Type B pancreatic cell (in vitro differentiated cells): Measurements from ENCODE around the gene RNASE3. TPM values are rescaled to one million over a fixed set of nuclear protein-coding genes. Genes with fewer than 3 reads are reported as not detected.
A peak's percentile ranks its signal among the peaks of the same experiment; 100 is the strongest.
"Not testable (repeated sequence)": the region's sequence is repeated elsewhere in the genome, so short reads cannot be mapped to it uniquely, and the experiment has no call there.

Experiments
- DNase-seq: peaks from one replicate; pipeline ENCODE4 v3.0.0; 2021; ENCODE audit warnings: mixed read lengths; ENCODE audit not compliant: unreplicated experiment; ENCODE audit errors: extremely low spot score
- H3K27ac Mint-ChIP-seq: 2 replicates; pipeline ENCODE4 v1.8.0; 2021; ENCODE audit warnings: mild to moderate bottlenecking, mixed read lengths
- H3K27me3 Mint-ChIP-seq: 2 replicates; pipeline ENCODE4 v1.8.0; 2021; ENCODE audit warnings: mixed read lengths
- H3K36me3 Mint-ChIP-seq: 2 replicates; pipeline ENCODE4 v1.8.0; 2021; ENCODE audit warnings: mixed read lengths
- H3K4me1 Mint-ChIP-seq: one replicate; pipeline ENCODE4 v1.8.0; 2021; ENCODE audit warnings: mixed read lengths; ENCODE audit not compliant: unreplicated experiment
- H3K4me3 Mint-ChIP-seq: 2 replicates; pipeline ENCODE4 v1.8.0; 2021; ENCODE audit warnings: mild to moderate bottlenecking, mixed read lengths
- H3K9me3 Mint-ChIP-seq: 2 replicates; pipeline ENCODE4 v1.8.0; 2021; ENCODE audit warnings: mixed read lengths
- CTCF ChIP-seq: fragments of 200-600 bp; sonication (generic); conservative IDR thresholded peaks from 2 replicates; pipeline ENCODE4 v1.5.0; 2021; ENCODE audit warnings: antibody characterized with exemption, mild to moderate bottlenecking
- long read RNA-seq: library from polyadenylated mRNA; unstranded; transcript quantifications from one replicate; pipeline ENCODE4 v2.0.0, GENCODE V29; 2020
- total RNA-seq: library from RNA; stranded (reverse); gene quantifications from 2 replicates; pipeline ENCODE4 v1.2.1, GENCODE V29; 2021; ENCODE audit warnings: low replicate concordance

The RNASE3 gene
- not detected in 2 replicates for total RNA-seq
- long read RNA-seq = 0 reads

- H3K4me1 Mint-ChIP-seq, H3K4me3 Mint-ChIP-seq, H3K9me3 Mint-ChIP-seq, H3K27ac Mint-ChIP-seq, DNase-seq, H3K36me3 Mint-ChIP-seq: not testable (repeated sequence)
- H3K27me3 Mint-ChIP-seq = peaks cover 46% of the 10 kb centered on the region
Observed at GRCh38 chr14:20891126-20891825, at the start of gene RNASE3. Gene RNASE3, plus strand, starts transcription at chr14:20891385. Its CDS starts 302 bp downstream, at chr14:20891687.

GRCh38 chr14:20846560-20846959 lies 44.6 kb upstream of the RNASE3 start:
- no peak overlapping the region for H3K4me3 Mint-ChIP-seq
- no peaks in the 10 kb centered on the region for H3K36me3 Mint-ChIP-seq
- peaks cover 4% of the 10 kb centered on the region for H3K4me1 Mint-ChIP-seq
- H3K27me3 Mint-ChIP-seq = no peaks in the 10 kb centered on the region
- no peak for DNase-seq
- no peak overlapping the region for H3K27ac Mint-ChIP-seq
- no peaks in the 10 kb centered on the region for H3K9me3 Mint-ChIP-seq
- TF ChIP-seq CTCF = no peak

DNA sequence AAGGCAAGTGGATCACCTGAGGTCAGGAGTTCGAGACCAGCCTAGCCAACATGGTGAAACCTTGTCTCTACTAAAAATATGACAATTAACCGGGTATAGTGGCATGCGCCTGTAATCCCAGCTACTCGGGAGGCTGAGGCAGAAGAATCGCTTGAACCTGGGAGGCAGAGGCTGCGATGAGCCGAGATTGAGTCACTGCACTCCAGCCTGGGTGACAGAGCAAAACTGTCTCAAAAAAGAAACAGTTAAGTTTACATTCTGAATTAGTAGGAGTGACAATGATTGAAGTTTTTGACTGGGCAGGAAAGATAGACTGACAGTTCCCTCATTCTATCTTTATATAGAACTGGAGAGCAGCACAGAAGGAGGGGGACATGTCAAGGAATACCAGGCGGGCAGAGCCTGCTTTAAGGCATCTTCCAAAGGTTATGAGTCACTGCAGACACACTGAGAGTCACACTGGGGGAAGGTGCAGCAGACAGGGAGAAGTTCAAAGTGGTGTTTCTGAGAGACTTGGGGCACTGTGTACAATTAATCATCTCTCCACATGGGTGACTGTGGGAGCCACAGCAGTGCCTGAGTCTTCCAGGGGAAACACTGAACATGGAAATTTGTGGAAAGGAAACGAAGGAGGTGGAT lies 42.8 kb upstream of the RNASE3 start:
- peak overlapping the region; percentile 46 for H3K4me3 Mint-ChIP-seq
- peak overlapping the region; percentile 21 for H3K27ac Mint-ChIP-seq
- no peaks in the 10 kb centered on the region for H3K36me3 Mint-ChIP-seq
- no peak for TF ChIP-seq CTCF
- no peaks in the 10 kb centered on the region for H3K27me3 Mint-ChIP-seq
- peaks cover 4% of the 10 kb centered on the region for H3K4me1 Mint-ChIP-seq
- H3K9me3 Mint-ChIP-seq = no peaks in the 10 kb centered on the region
- no peak for DNase-seq

- no peaks in the 10 kb centered on the region for H3K9me3 Mint-ChIP-seq
- no peaks in the 10 kb centered on the region for H3K27me3 Mint-ChIP-seq
- H3K4me3 Mint-ChIP-seq = peak overlapping the region; percentile 46
- peak overlapping the region; percentile 21 for H3K27ac Mint-ChIP-seq
- H3K4me1 Mint-ChIP-seq = peaks cover 4% of the 10 kb centered on the region
- no peaks in the 10 kb centered on the region for H3K36me3 Mint-ChIP-seq
- TF ChIP-seq CTCF = no peak
- no peak for DNase-seq
Observed at GRCh38 chr14:20848955-20849570, 42.1 kb upstream of the RNASE3 start.

DNA sequence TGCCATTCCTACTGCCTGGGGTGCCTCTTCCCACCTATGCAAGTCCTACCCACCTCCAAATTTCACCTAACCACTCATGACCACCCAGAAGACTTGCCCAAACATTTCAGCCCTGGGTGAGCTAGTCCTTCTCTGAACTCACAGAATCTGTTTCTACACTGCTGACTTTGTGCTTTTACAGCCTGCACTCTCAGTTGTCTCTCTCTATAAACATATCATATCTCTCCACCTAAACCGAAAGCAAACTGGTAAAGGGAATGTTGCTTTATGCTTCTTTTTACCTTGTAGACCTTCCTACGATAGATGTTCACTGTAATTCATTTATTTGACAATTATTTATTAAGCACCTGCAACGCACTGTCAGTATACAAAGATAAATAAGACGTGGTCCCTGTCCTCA lies 38.1 kb upstream of the RNASE3 start:
- no peak overlapping the region for H3K4me3 Mint-ChIP-seq
- peaks cover 6% of the 10 kb centered on the region for H3K27me3 Mint-ChIP-seq
- H3K4me1 Mint-ChIP-seq = peaks cover 19% of the 10 kb centered on the region
- no peaks in the 10 kb centered on the region for H3K9me3 Mint-ChIP-seq
- no peak for DNase-seq
- no peak for TF ChIP-seq CTCF
- no peak overlapping the region for H3K27ac Mint-ChIP-seq
- H3K36me3 Mint-ChIP-seq = no peaks in the 10 kb centered on the region
